Measurements from ENCODE around the gene TSGA10IP. TPM values are rescaled to one million over a fixed set of nuclear protein-coding genes. Genes with fewer than 3 reads are reported as not detected.

The TSGA10IP gene
- total and polyA plus RNA-seq, 10 of the 15 experiments (the other 5 are each of a cell fraction or from before 2014, with no cell fraction given) = not detected

- FAIRE-seq = no peak
- Histone ChIP-seq H3K79me2 (ENCODE audit: control insufficient read depth, insufficient read depth, low read length) (no peaks in the 10 kb centered on the region), H3K27ac (ENCODE audit: control insufficient read depth, insufficient read depth) (no peak overlapping the region), H3K9me3 (replicated peaks; ENCODE audit: control insufficient read depth, insufficient read depth, low read length) (no peaks in the 10 kb centered on the region), H4K20me1 (ENCODE audit: control insufficient read depth, insufficient read depth) (no peaks in the 10 kb centered on the region), H3K4me2 (ENCODE audit: control insufficient read depth, insufficient read depth) (no peak overlapping the region), H3K9ac (ENCODE audit: control insufficient read depth, insufficient read depth, low read length) (no peak overlapping the region), H2AFZ (ENCODE audit: control insufficient read depth, low read depth, low read length) (no peak overlapping the region), H3K27me3 (replicated peaks in 1 of 2; ENCODE audit: control insufficient read depth in 2 of 2, insufficient read depth in 2 of 2, low read length in 1 of 2) (no peaks in the 10 kb centered on the region), H3K4me1 (ENCODE audit: control insufficient read depth, insufficient read depth, low read length) (no peaks in the 10 kb centered on the region), H3K36me3 (ENCODE audit: control insufficient read depth in 2 of 2, insufficient read depth in 2 of 2, low read length in 1 of 2) (peaks cover 0 to 12% of the 10 kb centered on the region in 2 experiments; a peak in 3 of 4 replicates), H3K4me3 (no peak overlapping the region)
- DNase-seq (ENCODE audit: low read depth, low spot score) = no peak
- intact Hi-C loops (cut with micrococcal nuclease; ENCODE audit: unreplicated experiment) (no loop called here), in situ Hi-C loops (cut with MboI) (no loop called here)
- POLR2A ChIA-PET = interaction anchor here (0.5 kb wide), 1 partner anchor 52 kb away, joined by 3 read pairs; no protein-coding TSS in a partner anchor
- WGBS (ENCODE audit: insufficient coverage, insufficient replicate concordance, low lambda C conversion rate, missing lambda C conversion rate) = 77% methylated on average over 14 of the region's 16 CpGs
- TF ChIP-seq KDM1A (IDR thresholded peaks at IDR 0.05; ENCODE audit: borderline replicate concordance) = no peak
- TF ChIP-seq ZBTB11 (CRISPR knock-in tag; IDR thresholded peaks at IDR 0.05) = no peak
- TF ChIP-seq EP300 (IDR thresholded peaks at IDR 0.05; ENCODE audit: borderline replicate concordance in 1 of 2, control insufficient read depth in 1 of 2, low read depth in 2 of 2, low read length in 2 of 2) = no peak
- no peak for TF ChIP-seq YY1 (IDR thresholded peaks at IDR 0.05; ENCODE audit: low read depth, low read length)
- TF ChIP-seq ZBTB4 (CRISPR knock-in tag; IDR thresholded peaks at IDR 0.05) = no peak
- no peak for TF ChIP-seq RAD21 (IDR thresholded peaks at IDR 0.05; ENCODE audit: insufficient read depth, low read depth, low read length)
- TF ChIP-seq CREB1 (IDR thresholded peaks at IDR 0.05; ENCODE audit: low read depth) = no peak
- no peak for TF ChIP-seq JUNB (IDR thresholded peaks at IDR 0.05)
- no peak for TF ChIP-seq SMARCA5 (IDR thresholded peaks at IDR 0.05)
- no peak for TF ChIP-seq IKZF1 (conservative IDR thresholded peaks at IDR 0.05)
- no peak for TF ChIP-seq PML (IDR thresholded peaks at IDR 0.05; ENCODE audit: low read length)
- RAD21 ChIA-PET (ENCODE audit: unreplicated experiment) = interaction anchor here (1.9 kb wide), 1 partner anchor 92 kb away, joined by 5 read pairs; the partner anchor contains the start of gene CCDC85B
- no peak; the same call in 2 of the 3 replicates for ATAC-seq
- SMC1A ChIA-PET (ENCODE audit: uncharacterized antibody, unreplicated experiment) = interaction anchor here (0.6 to 4.4 kb wide), 2 partner anchors 98 to 318 kb away, joined by 3 to 28 read pairs; no protein-coding TSS in a partner anchor
- no TSS peak for BruUV-seq (replicated peaks)
- CTCF ChIA-PET = interaction anchor here (0.9 to 4.8 kb wide), 2 partner anchors 97 to 153 kb away, joined by 3 to 51 read pairs; no protein-coding TSS in a partner anchor
Observed at GRCh38 chr11:65981972-65982823, 36.9 kb downstream of the TSGA10IP start.
